ENCODE results near the gene LHFPL6. TPM values are rescaled to one million over a fixed set of nuclear protein-coding genes. Genes with fewer than 3 reads are reported as not detected.

The LHFPL6 gene
- total RNA-seq, 4 donors from 2014 or later: 1.8 to 14.2 (median 9.0) TPM

DNA sequence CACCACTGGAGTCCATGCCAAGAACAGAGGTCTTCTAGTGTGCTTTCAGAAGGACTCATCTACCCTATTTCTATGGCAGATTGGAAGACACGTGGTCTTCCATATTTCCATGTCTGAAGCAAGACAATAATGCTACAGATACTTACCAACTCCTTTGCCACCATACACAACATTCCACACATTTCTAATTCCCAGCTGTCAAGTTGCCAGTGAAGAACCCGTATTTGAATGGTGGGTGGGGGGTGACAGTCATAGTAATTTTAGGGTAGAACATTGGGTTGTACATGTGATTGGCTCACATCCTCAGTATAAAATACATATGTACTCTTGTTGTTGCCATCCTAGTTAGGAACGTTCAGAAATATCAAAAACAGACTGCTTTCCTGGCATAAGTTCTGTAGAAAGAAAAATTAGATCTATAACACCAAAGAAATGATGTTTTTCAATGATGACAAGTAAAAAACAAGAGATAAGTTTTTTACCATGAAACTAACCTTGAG is 69.3 kb downstream of the LHFPL6 start:
- Histone ChIP-seq H3K27me3 (no peaks in the 10 kb centered on the region), H3K4me3 (no peak overlapping the region), H3K36me3 (no peaks in the 10 kb centered on the region), H3K27ac (no peak overlapping the region), H3K4me1 (peaks cover 0 to 6% (median 0%) of the 10 kb centered on the region in 4 donors), H3K9me3 (no peaks in the 10 kb centered on the region)
- DNase-seq: no peak
- TF ChIP-seq, protein P1, sequence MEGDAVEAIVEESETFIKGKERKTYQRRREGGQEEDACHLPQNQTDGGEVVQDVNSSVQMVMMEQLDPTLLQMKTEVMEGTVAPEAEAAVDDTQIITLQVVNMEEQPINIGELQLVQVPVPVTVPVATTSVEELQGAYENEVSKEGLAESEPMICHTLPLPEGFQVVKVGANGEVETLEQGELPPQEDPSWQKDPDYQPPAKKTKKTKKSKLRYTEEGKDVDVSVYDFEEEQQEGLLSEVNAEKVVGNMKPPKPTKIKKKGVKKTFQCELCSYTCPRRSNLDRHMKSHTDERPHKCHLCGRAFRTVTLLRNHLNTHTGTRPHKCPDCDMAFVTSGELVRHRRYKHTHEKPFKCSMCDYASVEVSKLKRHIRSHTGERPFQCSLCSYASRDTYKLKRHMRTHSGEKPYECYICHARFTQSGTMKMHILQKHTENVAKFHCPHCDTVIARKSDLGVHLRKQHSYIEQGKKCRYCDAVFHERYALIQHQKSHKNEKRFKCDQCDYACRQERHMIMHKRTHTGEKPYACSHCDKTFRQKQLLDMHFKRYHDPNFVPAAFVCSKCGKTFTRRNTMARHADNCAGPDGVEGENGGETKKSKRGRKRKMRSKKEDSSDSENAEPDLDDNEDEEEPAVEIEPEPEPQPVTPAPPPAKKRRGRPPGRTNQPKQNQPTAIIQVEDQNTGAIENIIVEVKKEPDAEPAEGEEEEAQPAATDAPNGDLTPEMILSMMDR (IDR thresholded peaks at IDR 0.05): no peak
- no peak for TF ChIP-seq POLR2A (IDR thresholded peaks at IDR 0.05)

- DNase-seq: no peak
- TF ChIP-seq, protein P1 (IDR thresholded peaks at IDR 0.05): no peak
- no peak for TF ChIP-seq POLR2A (IDR thresholded peaks at IDR 0.05)
- H3K27ac ChIP-seq: no peak overlapping the region
- H3K4me1 ChIP-seq: peaks cover 0 to 6% (median 0%) of the 10 kb centered on the region in 4 donors
- H3K4me3 ChIP-seq: no peak overlapping the region
- no peaks in the 10 kb centered on the region for H3K36me3 ChIP-seq
- no peaks in the 10 kb centered on the region for H3K9me3 ChIP-seq
- no peaks in the 10 kb centered on the region for H3K27me3 ChIP-seq
Measured at GRCh38 chr13:39531646-39532045, 71.3 kb downstream of the LHFPL6 start.

GRCh38 chr13:39530916-39531315 is 72.1 kb downstream of the LHFPL6 start:
- Histone ChIP-seq H3K4me3 (no peak overlapping the region), H3K4me1 (peaks cover 0 to 6% (median 0%) of the 10 kb centered on the region in 4 donors), H3K9me3 (no peaks in the 10 kb centered on the region), H3K36me3 (no peaks in the 10 kb centered on the region), H3K27me3 (no peaks in the 10 kb centered on the region), H3K27ac (no peak overlapping the region)
- TF ChIP-seq, protein P1 (IDR thresholded peaks at IDR 0.05): no peak
- no peak for TF ChIP-seq POLR2A (IDR thresholded peaks at IDR 0.05)
- DNase-seq: no peak

DNA sequence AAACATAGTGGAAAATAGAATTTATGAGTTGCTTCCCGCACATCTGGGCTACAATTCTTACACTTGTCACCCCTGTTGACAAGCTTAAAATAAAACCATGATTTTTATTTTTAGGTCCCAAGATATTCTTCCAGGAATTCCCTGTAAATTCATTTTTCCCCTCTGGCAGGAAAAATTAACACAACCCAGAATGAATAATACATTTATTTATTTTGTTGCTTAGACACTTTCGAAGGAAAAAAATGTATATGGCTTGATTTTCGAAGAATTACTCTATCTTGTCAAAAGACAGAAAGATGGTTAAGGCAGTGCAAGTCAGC is 74.4 kb downstream of the LHFPL6 start:
- Histone ChIP-seq H3K27ac (no peak overlapping the region), H3K4me1 (peaks cover 0 to 6% (median 0%) of the 10 kb centered on the region in 4 donors), H3K4me3 (no peak overlapping the region), H3K9me3 (no peaks in the 10 kb centered on the region), H3K27me3 (no peaks in the 10 kb centered on the region), H3K36me3 (no peaks in the 10 kb centered on the region)
- TF ChIP-seq POLR2A (IDR thresholded peaks at IDR 0.05): no peak
- TF ChIP-seq, protein P1 (IDR thresholded peaks at IDR 0.05): no peak
- DNase-seq: no peak

DNA sequence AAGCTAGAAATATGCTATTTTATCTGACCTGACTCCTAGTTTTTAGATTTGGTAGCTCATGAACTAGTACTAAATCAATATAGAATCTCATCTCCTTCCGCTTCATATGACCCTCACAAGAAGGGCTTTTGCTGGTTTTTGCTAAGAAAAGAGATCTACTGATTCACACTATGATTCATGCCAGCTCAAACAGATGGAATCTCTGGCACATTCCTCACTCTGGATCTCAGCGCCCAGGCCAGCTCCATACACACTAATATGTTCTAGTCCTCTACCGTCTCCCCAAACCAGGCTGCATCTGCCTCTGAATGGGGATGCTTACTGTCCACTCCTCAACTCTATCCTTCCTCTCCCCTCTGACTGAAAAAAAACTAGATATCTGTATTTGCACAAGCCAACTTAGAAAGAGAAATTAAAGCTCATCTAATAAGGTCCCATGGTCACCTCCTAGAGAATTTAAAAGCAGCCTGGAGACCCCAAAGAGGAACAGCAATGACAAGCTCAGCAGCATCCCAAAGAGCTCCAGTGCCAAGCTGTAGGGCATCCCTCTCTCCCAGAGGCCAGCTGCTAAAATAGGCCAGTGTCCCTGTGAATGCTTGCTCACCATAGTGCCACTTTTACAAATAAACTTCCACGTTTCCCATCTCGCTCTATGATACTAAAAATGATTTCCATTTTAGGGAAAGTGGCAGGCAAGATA is 74.9 kb downstream of the LHFPL6 start:
- DNase-seq: no peak
- H3K27ac ChIP-seq: no peak overlapping the region
- no peaks in the 10 kb centered on the region for H3K9me3 ChIP-seq
- no peak overlapping the region for H3K4me3 ChIP-seq
- no peaks in the 10 kb centered on the region for H3K36me3 ChIP-seq
- no peak for TF ChIP-seq POLR2A (IDR thresholded peaks at IDR 0.05)
- TF ChIP-seq, protein P1 (IDR thresholded peaks at IDR 0.05): no peak
- H3K4me1 ChIP-seq: peaks cover 0 to 6% (median 0%) of the 10 kb centered on the region in 4 donors
- H3K27me3 ChIP-seq: no peaks in the 10 kb centered on the region

All from Peyer's patch (tissue), 4 donors.